Measurements from ENCODE around the gene CSGALNACT2.

The CSGALNACT2 gene

GRCh38 chr10:43218206-43218950 is 80.1 kb downstream of the CSGALNACT2 start:
- DNase-seq: no peak

- peak; percentile 13 for DNase-seq
Measured at GRCh38 chr10:43218951-43219837, 80.9 kb downstream of the CSGALNACT2 start.

GRCh38 chr10:43219848-43220247 is 81.6 kb downstream of the CSGALNACT2 start:
- DNase-seq: peak; percentile 8

GRCh38 chr10:43220251-43220650 is 82.0 kb downstream of the CSGALNACT2 start:
- DNase-seq: peak; percentile 2

- DNase-seq: peak; percentile 5
Measured at GRCh38 chr10:43220657-43221418, 82.6 kb downstream of the CSGALNACT2 start.

GRCh38 chr10:43221419-43222209 is 83.4 kb downstream of the CSGALNACT2 start:
- peak; percentile 18 for DNase-seq

- peak; percentile 4 for DNase-seq
Measured at GRCh38 chr10:43222210-43222720, 84.0 kb downstream of the CSGALNACT2 start.

- no peak for DNase-seq
Measured at GRCh38 chr10:43223056-43223455, 84.8 kb downstream of the CSGALNACT2 start.

GRCh38 chr10:43224321-43224720 is 86.1 kb downstream of the CSGALNACT2 start:
- no peak for DNase-seq

GRCh38 chr10:43225004-43225786 is 87.0 kb downstream of the CSGALNACT2 start:
- no peak for DNase-seq

GRCh38 chr10:43225787-43226153 is 87.5 kb downstream of the CSGALNACT2 start:
- peak; percentile 65 for DNase-seq

GRCh38 chr10:43226441-43226840 is 88.2 kb downstream of the CSGALNACT2 start:
- peak; percentile 9 for DNase-seq

- peak; percentile 9 for DNase-seq
Measured at GRCh38 chr10:43226851-43227845, 88.9 kb downstream of the CSGALNACT2 start.

- DNase-seq: peak; percentile 11
Measured at GRCh38 chr10:43227911-43228782, 89.9 kb downstream of the CSGALNACT2 start.

GRCh38 chr10:43228783-43229207 is 90.5 kb downstream of the CSGALNACT2 start:
- peak; percentile 19 for DNase-seq

GRCh38 chr10:43229208-43230061 is 91.2 kb downstream of the CSGALNACT2 start:
- peak; percentile 62 for DNase-seq

- DNase-seq: peak; percentile 14
Measured at GRCh38 chr10:43230101-43230908, 92.1 kb downstream of the CSGALNACT2 start.
